GM19468 (cell line): Measurements from ENCODE around the gene SLC24A3.

Source experiments
- ATAC-seq: cut with Tn5 transposase; IDR thresholded peaks from one replicate; pipeline ENCODE4 v1.9.1; 2021; ENCODE audit warnings: mild to moderate bottlenecking, moderate library complexity, moderate number of reproducible peaks; ENCODE audit not compliant: unreplicated experiment; ENCODE audit errors: extremely low read depth

SLC24A3 gene

GRCh38 chr20:19486446-19486845, 274.0 kb downstream of the SLC24A3 start:
- ATAC-seq, result no peak

GRCh38 chr20:19487420-19487819, 275.0 kb downstream of the SLC24A3 start:
- ATAC-seq, result no peak

GRCh38 chr20:19491241-19491640, 278.8 kb downstream of the SLC24A3 start:
- no peak for ATAC-seq

GRCh38 chr20:19492116-19492515, 279.7 kb downstream of the SLC24A3 start:
- ATAC-seq, result no peak

GRCh38 chr20:19492687-19493336, 280.4 kb downstream of the SLC24A3 start:
- no peak for ATAC-seq

- ATAC-seq, result no peak
Measured at GRCh38 chr20:19493794-19494495, 281.5 kb downstream of the SLC24A3 start.

- ATAC-seq, result no peak
Measured at GRCh38 chr20:19495905-19496703, 283.7 kb downstream of the SLC24A3 start.

GRCh38 chr20:19497064-19497463, 284.6 kb downstream of the SLC24A3 start:
- no peak for ATAC-seq

- no peak for ATAC-seq
Measured at GRCh38 chr20:19498756-19499155, 286.3 kb downstream of the SLC24A3 start.

GRCh38 chr20:19501476-19502115, 289.2 kb downstream of the SLC24A3 start:
- ATAC-seq, result no peak

GRCh38 chr20:19502169-19502568, 289.7 kb downstream of the SLC24A3 start:
- no peak for ATAC-seq

- no peak for ATAC-seq
Measured at GRCh38 chr20:19504251-19504650, 291.8 kb downstream of the SLC24A3 start.

GRCh38 chr20:19506021-19506420, 293.6 kb downstream of the SLC24A3 start:
- ATAC-seq, result no peak

- no peak for ATAC-seq
Measured at GRCh38 chr20:19508449-19508848, 296.0 kb downstream of the SLC24A3 start.

GRCh38 chr20:19510611-19511010, 298.2 kb downstream of the SLC24A3 start:
- ATAC-seq, result no peak

- ATAC-seq, result no peak
Measured at GRCh38 chr20:19511931-19512330, 299.5 kb downstream of the SLC24A3 start.

- no peak for ATAC-seq
Measured at GRCh38 chr20:19512886-19513677, 300.6 kb downstream of the SLC24A3 start.

GRCh38 chr20:19515074-19515473, 302.6 kb downstream of the SLC24A3 start:
- no peak for ATAC-seq

- ATAC-seq, result no peak
Measured at GRCh38 chr20:19519466-19519865, 307.0 kb downstream of the SLC24A3 start.

GRCh38 chr20:19520261-19520660, 307.8 kb downstream of the SLC24A3 start:
- ATAC-seq, result no peak
